Forelimb muscle (tissue), 1 donor: ENCODE measurements around the gene HSPA1L. TPM values are rescaled to one million over a fixed set of nuclear protein-coding genes. Genes with fewer than 3 reads are reported as not detected.
A peak's percentile ranks its signal among the peaks of the same experiment; 100 is the strongest.
"Not testable (repeated sequence)": the region's sequence is repeated elsewhere in the genome, so short reads cannot be mapped to it uniquely, and the experiment has no call there.

Experiments used
- DNase-seq: peaks from one replicate; pipeline ENCODE4 v3.0.0-alpha.2; 2013; ENCODE audit warnings: low read depth
- polyA plus RNA-seq: library from polyadenylated mRNA; unstranded; fragments of 120-200 nt; gene quantifications from one replicate; pipeline ENCODE4 v1.2.1, GENCODE V29; 2013; ENCODE audit not compliant: insufficient read length

The HSPA1L gene
- polyA plus RNA-seq, 1 donor = 5.0 TPM

- no peak for DNase-seq
Measured at GRCh38 chr6:31813465-31813849, 1.6 kb downstream of the HSPA1L start.

GRCh38 chr6:31811645-31812044 lies 3.4 kb downstream of the HSPA1L start:
- no peak for DNase-seq

GRCh38 chr6:31808599-31808998 lies 6.5 kb downstream of the HSPA1L start:
- DNase-seq = not testable (repeated sequence)

- DNase-seq = peak; percentile 90
Measured at GRCh38 chr6:31806470-31807272, 8.4 kb downstream of the HSPA1L start, which contains the start of gene LSM2. TSS of gene LSM2 (minus strand) at chr6:31806966. CDS start at chr6:31806757, 209 bp downstream.

GRCh38 chr6:31805939-31806469 lies 9.1 kb downstream of the HSPA1L start:
- no peak for DNase-seq

- DNase-seq = not testable (repeated sequence)
Measured at GRCh38 chr6:31801031-31801927, 13.8 kb downstream of the HSPA1L start.

- DNase-seq = no peak
Measured at GRCh38 chr6:31799781-31800180, 15.3 kb downstream of the HSPA1L start.

- no peak for DNase-seq
Measured at GRCh38 chr6:31797588-31797987, 17.5 kb downstream of the HSPA1L start.

GRCh38 chr6:31796993-31797385 lies 18.1 kb downstream of the HSPA1L start:
- no peak for DNase-seq

GRCh38 chr6:31795616-31796298 lies 19.3 kb downstream of the HSPA1L start, which contains the start of gene VARS1:
TSS of gene VARS1 (minus strand) at chr6:31795752. CDS start at chr6:31795217, 535 bp downstream.
- DNase-seq = no peak

- no peak for DNase-seq
Measured at GRCh38 chr6:31794866-31795615, 20.0 kb downstream of the HSPA1L start.

- DNase-seq = no peak
Measured at GRCh38 chr6:31794294-31794865, 20.7 kb downstream of the HSPA1L start.

GRCh38 chr6:31793927-31794245 lies 21.2 kb downstream of the HSPA1L start:
- DNase-seq = not testable (repeated sequence)

- DNase-seq = no peak
Measured at GRCh38 chr6:31792761-31793171, 22.3 kb downstream of the HSPA1L start.

- no peak for DNase-seq
Measured at GRCh38 chr6:31792090-31792374, 23.1 kb downstream of the HSPA1L start.

GRCh38 chr6:31791324-31792089 lies 23.6 kb downstream of the HSPA1L start:
- DNase-seq = no peak

GRCh38 chr6:31785475-31785874 lies 29.6 kb downstream of the HSPA1L start:
- DNase-seq = no peak

- no peak for DNase-seq
Measured at GRCh38 chr6:31784098-31784925, 30.8 kb downstream of the HSPA1L start.
